ENCODE measurements around the gene SUPT3H. TPM values are rescaled to one million over a fixed set of nuclear protein-coding genes. Genes with fewer than 3 reads are reported as not detected.

The SUPT3H gene
- total RNA-seq, 2 experiments from 2014 or later = 8.7 to 9.0 TPM

- Mint-ChIP-seq H3K9me3 (peaks cover 36% of the 10 kb centered on the region), H3K27me3 (peaks cover 3% of the 10 kb centered on the region), H3K27ac (no peak overlapping the region), H3K4me3 (no peak overlapping the region), H3K4me1 (peaks cover 8% of the 10 kb centered on the region), H3K36me3 (ENCODE audit: low read depth) (peaks cover 23% of the 10 kb centered on the region)
- ChIA-PET POLR2A (no interaction called here), CTCF (interaction anchor here (0.7 kb wide), 1 partner anchor 9 kb away, joined by 4 read pairs; no protein-coding TSS in a partner anchor)
- no peak for DNase-seq
Measured at GRCh38 chr6:45138765-45139164, 239.0 kb downstream of the SUPT3H start.

GRCh38 chr6:45136495-45136894 lies 241.2 kb downstream of the SUPT3H start:
- H3K27me3 Mint-ChIP-seq = peaks cover 3% of the 10 kb centered on the region
- DNase-seq = no peak
- H3K4me3 Mint-ChIP-seq = no peak overlapping the region
- H3K4me1 Mint-ChIP-seq = no peaks in the 10 kb centered on the region
- CTCF ChIA-PET = interaction anchor here (0.8 to 1.7 kb wide), 2 partner anchors 12 to 77 kb away, joined by 3 read pairs; no protein-coding TSS in a partner anchor
- H3K36me3 Mint-ChIP-seq (ENCODE audit: low read depth) = peaks cover 16% of the 10 kb centered on the region
- H3K9me3 Mint-ChIP-seq = peaks cover 30% of the 10 kb centered on the region
- POLR2A ChIA-PET = no interaction called here
- H3K27ac Mint-ChIP-seq = no peak overlapping the region

GRCh38 chr6:45132658-45133294 lies 245.0 kb downstream of the SUPT3H start:
- no peaks in the 10 kb centered on the region for H3K4me1 Mint-ChIP-seq
- H3K27ac Mint-ChIP-seq = no peak overlapping the region
- H3K4me3 Mint-ChIP-seq = no peak overlapping the region
- peaks cover 13% of the 10 kb centered on the region for H3K36me3 Mint-ChIP-seq (ENCODE audit: low read depth)
- ChIA-PET POLR2A (no interaction called here), CTCF (interaction anchor here (0.6 kb wide), 1 partner anchor 1362 kb away, joined by 3 read pairs; no protein-coding TSS in a partner anchor)
- peaks cover 18% of the 10 kb centered on the region for H3K9me3 Mint-ChIP-seq
- no peak for DNase-seq
- H3K27me3 Mint-ChIP-seq = peaks cover 3% of the 10 kb centered on the region

- ChIA-PET POLR2A (no interaction called here), CTCF (interaction anchor here (1.0 kb wide), 1 partner anchor 20 kb away, joined by 3 read pairs; no protein-coding TSS in a partner anchor)
- peaks cover 16% of the 10 kb centered on the region for H3K9me3 Mint-ChIP-seq
- H3K27me3 Mint-ChIP-seq = peaks cover 3% of the 10 kb centered on the region
- no peak overlapping the region for H3K4me3 Mint-ChIP-seq
- DNase-seq = no peak
- H3K4me1 Mint-ChIP-seq = no peaks in the 10 kb centered on the region
- peaks cover 13% of the 10 kb centered on the region for H3K36me3 Mint-ChIP-seq (ENCODE audit: low read depth)
- H3K27ac Mint-ChIP-seq = no peak overlapping the region
Measured at GRCh38 chr6:45132059-45132458, 245.7 kb downstream of the SUPT3H start.

GRCh38 chr6:45129051-45129450 lies 248.7 kb downstream of the SUPT3H start:
- no peak for DNase-seq
- Mint-ChIP-seq H3K9me3 (peaks cover 5% of the 10 kb centered on the region), H3K4me3 (no peak overlapping the region), H3K4me1 (no peaks in the 10 kb centered on the region), H3K36me3 (ENCODE audit: low read depth) (no peaks in the 10 kb centered on the region), H3K27ac (no peak overlapping the region), H3K27me3 (no peaks in the 10 kb centered on the region)
- ChIA-PET CTCF (no interaction called here), POLR2A (no interaction called here)

- Mint-ChIP-seq H3K36me3 (ENCODE audit: low read depth) (no peaks in the 10 kb centered on the region), H3K27me3 (no peaks in the 10 kb centered on the region), H3K4me3 (no peak overlapping the region), H3K27ac (no peak overlapping the region), H3K4me1 (no peaks in the 10 kb centered on the region), H3K9me3 (peaks cover 2% of the 10 kb centered on the region)
- CTCF ChIA-PET = no interaction called here
- no peak for DNase-seq
- POLR2A ChIA-PET = no interaction called here
Measured at GRCh38 chr6:45127185-45127584, 250.5 kb downstream of the SUPT3H start.

- H3K4me1 Mint-ChIP-seq = no peaks in the 10 kb centered on the region
Measured at GRCh38 chr6:45126033-45126432, 251.7 kb downstream of the SUPT3H start.

GRCh38 chr6:45123023-45123422 lies 254.7 kb downstream of the SUPT3H start:
- POLR2A ChIA-PET = interaction anchor here (0.7 kb wide), 1 partner anchor 93 kb away, joined by 5 read pairs; no protein-coding TSS in a partner anchor
- Mint-ChIP-seq H3K27ac (no peak overlapping the region), H3K4me1 (no peaks in the 10 kb centered on the region), H3K27me3 (no peaks in the 10 kb centered on the region), H3K4me3 (no peak overlapping the region), H3K9me3 (peaks cover 2% of the 10 kb centered on the region), H3K36me3 (ENCODE audit: low read depth) (no peaks in the 10 kb centered on the region)
- DNase-seq = no peak
- CTCF ChIA-PET = interaction anchor here (1.0 kb wide), 1 partner anchor 8 kb away, joined by 3 read pairs; no protein-coding TSS in a partner anchor

More at GRCh38 chr6:45126033-45126432, 251.7 kb downstream of the SUPT3H start:
- H3K36me3 Mint-ChIP-seq (ENCODE audit: low read depth) = no peaks in the 10 kb centered on the region
- CTCF ChIA-PET = no interaction called here
- POLR2A ChIA-PET = no interaction called here
- H3K9me3 Mint-ChIP-seq = peaks cover 2% of the 10 kb centered on the region
- no peaks in the 10 kb centered on the region for H3K27me3 Mint-ChIP-seq
- DNase-seq = no peak
- no peak overlapping the region for H3K27ac Mint-ChIP-seq
- H3K4me3 Mint-ChIP-seq = no peak overlapping the region

- POLR2A ChIA-PET = no interaction called here
Measured at GRCh38 chr6:45118754-45119153, 259.0 kb downstream of the SUPT3H start.

GRCh38 chr6:45116714-45117410 lies 260.9 kb downstream of the SUPT3H start:
- H3K4me3 Mint-ChIP-seq = no peak overlapping the region
- no peaks in the 10 kb centered on the region for H3K27me3 Mint-ChIP-seq
- peaks cover 23% of the 10 kb centered on the region for H3K4me1 Mint-ChIP-seq
- no peak for DNase-seq
- peaks cover 6% of the 10 kb centered on the region for H3K36me3 Mint-ChIP-seq (ENCODE audit: low read depth)
- ChIA-PET POLR2A (no interaction called here), CTCF (no interaction called here)
- no peak overlapping the region for H3K27ac Mint-ChIP-seq
- H3K9me3 Mint-ChIP-seq = peaks cover 2% of the 10 kb centered on the region

More at GRCh38 chr6:45118754-45119153, 259.0 kb downstream of the SUPT3H start:
- Mint-ChIP-seq H3K27ac (no peak overlapping the region), H3K4me3 (no peak overlapping the region), H3K27me3 (no peaks in the 10 kb centered on the region), H3K9me3 (peaks cover 2% of the 10 kb centered on the region), H3K4me1 (peaks cover 23% of the 10 kb centered on the region), H3K36me3 (ENCODE audit: low read depth) (peaks cover 1% of the 10 kb centered on the region)
- CTCF ChIA-PET = interaction anchor here (1.2 kb wide), 1 partner anchor 11 kb away, joined by 3 read pairs; no protein-coding TSS in a partner anchor
- no peak for DNase-seq

GRCh38 chr6:45115696-45116095 lies 262.0 kb downstream of the SUPT3H start:
- POLR2A ChIA-PET = no interaction called here
- CTCF ChIA-PET = interaction anchor here (0.9 kb wide), 1 partner anchor 8 kb away, joined by 3 read pairs; no protein-coding TSS in a partner anchor
- Mint-ChIP-seq H3K27me3 (no peaks in the 10 kb centered on the region), H3K27ac (no peak overlapping the region), H3K9me3 (peaks cover 2% of the 10 kb centered on the region), H3K36me3 (ENCODE audit: low read depth) (peaks cover 6% of the 10 kb centered on the region), H3K4me1 (peaks cover 23% of the 10 kb centered on the region), H3K4me3 (no peak overlapping the region)
- no peak for DNase-seq

- Mint-ChIP-seq H3K27me3 (no peaks in the 10 kb centered on the region), H3K9me3 (peaks cover 2% of the 10 kb centered on the region), H3K4me3 (no peak overlapping the region), H3K4me1 (peaks cover 30% of the 10 kb centered on the region), H3K27ac (no peak overlapping the region), H3K36me3 (ENCODE audit: low read depth) (peaks cover 6% of the 10 kb centered on the region)
- DNase-seq = no peak
- ChIA-PET CTCF (interaction anchor here (0.6 kb wide), 1 partner anchor 309 kb away, joined by 3 read pairs; no protein-coding TSS in a partner anchor), POLR2A (no interaction called here)
Measured at GRCh38 chr6:45112711-45113110, 265.0 kb downstream of the SUPT3H start.

- no peak for DNase-seq
- no peak overlapping the region for H3K27ac Mint-ChIP-seq
- peaks cover 9% of the 10 kb centered on the region for H3K4me1 Mint-ChIP-seq
- CTCF ChIA-PET = no interaction called here
- peaks cover 4% of the 10 kb centered on the region for H3K36me3 Mint-ChIP-seq (ENCODE audit: low read depth)
- H3K27me3 Mint-ChIP-seq = no peaks in the 10 kb centered on the region
- no peak overlapping the region for H3K4me3 Mint-ChIP-seq
- POLR2A ChIA-PET = no interaction called here
- H3K9me3 Mint-ChIP-seq = no peaks in the 10 kb centered on the region
Measured at GRCh38 chr6:45109551-45109950, 268.2 kb downstream of the SUPT3H start.
